H9 (cell line): Measurements from ENCODE around the gene ARAP2. TPM values are rescaled to one million over a fixed set of nuclear protein-coding genes. Genes with fewer than 3 reads are reported as not detected.

Experiments
- DNase-seq: peaks from one replicate; pipeline ENCODE4 v3.0.0-alpha.2; 2017
- H2AFZ ChIP-seq: one replicate; pipeline ENCODE4 v1.6.1; 2013; ENCODE audit warnings: mild to moderate bottlenecking, low read length, control low read depth, moderate library complexity
- H2AK5ac ChIP-seq: 2 replicates; pipeline ENCODE4 v1.6.1; 2013; ENCODE audit warnings: low read length, control low read depth, mixed read lengths; ENCODE audit not compliant: insufficient read length
- H2BK120ac ChIP-seq: one replicate; pipeline ENCODE4 v1.6.1; 2013; ENCODE audit warnings: low read depth, mild to moderate bottlenecking, low read length, control low read depth, inconsistent platforms; ENCODE audit not compliant: poor library complexity, severe bottlenecking
- H2BK12ac ChIP-seq: 2 replicates; pipeline ENCODE4 v1.6.1; 2013; ENCODE audit warnings: low read length, control low read depth, mixed read lengths, low read depth; ENCODE audit not compliant: insufficient read length
- H2BK15ac ChIP-seq: 2 replicates; pipeline ENCODE4 v1.6.1; 2013; ENCODE audit warnings: low read depth, low read length, control low read depth
- H2BK20ac ChIP-seq: one replicate; pipeline ENCODE4 v1.6.1; 2013; ENCODE audit warnings: low read depth, mild to moderate bottlenecking, low read length, control low read depth, inconsistent platforms; ENCODE audit not compliant: poor library complexity, severe bottlenecking
- H2BK5ac ChIP-seq: 2 replicates; pipeline ENCODE4 v1.6.1; 2013; ENCODE audit warnings: low read length, control low read depth, mixed read lengths; ENCODE audit not compliant: insufficient read length
- H3K14ac ChIP-seq: 2 replicates; pipeline ENCODE4 v1.6.1; 2013; ENCODE audit warnings: low read length, control low read depth; ENCODE audit not compliant: insufficient read depth
- H3K18ac ChIP-seq: 2 replicates; pipeline ENCODE4 v1.6.1; 2013; ENCODE audit warnings: low read depth, mild to moderate bottlenecking, mixed read lengths, low read length, control low read depth; ENCODE audit not compliant: insufficient read length
- H3K23ac ChIP-seq: 2 replicates; pipeline ENCODE4 v1.6.1; 2013; ENCODE audit warnings: low read length, control low read depth, mixed read lengths, low read depth; ENCODE audit not compliant: insufficient read length
- H3K23me2 ChIP-seq: 2 replicates; pipeline ENCODE4 v1.6.1; 2013; ENCODE audit warnings: low read depth, mild to moderate bottlenecking, mixed read lengths, low read length, control low read depth; ENCODE audit not compliant: insufficient read length, poor library complexity, severe bottlenecking
- H3K27ac ChIP-seq: 2 replicates; pipeline ENCODE4 v1.5.1; 2013; ENCODE audit warnings: low read length, control low read depth, mixed read lengths, low read depth; ENCODE audit not compliant: insufficient read length
- H3K27me3 ChIP-seq: 2 replicates; pipeline ENCODE4 v1.6.1; 2013; ENCODE audit warnings: low read length, control low read depth, inconsistent platforms; ENCODE audit not compliant: insufficient read depth
- H3K4ac ChIP-seq: 2 replicates; pipeline ENCODE4 v1.6.1; 2013; ENCODE audit warnings: low read depth, mild to moderate bottlenecking, control low read depth, inconsistent platforms, low read length, moderate library complexity
- H3K4me1 ChIP-seq: 2 replicates; pipeline ENCODE4 v1.6.1; 2013; ENCODE audit warnings: low read length, control low read depth, inconsistent platforms; ENCODE audit not compliant: insufficient read depth
- H3K4me2 ChIP-seq: 2 replicates; pipeline ENCODE4 v1.6.1; 2013; ENCODE audit warnings: low read length, control low read depth, mixed read lengths; ENCODE audit not compliant: insufficient read length, insufficient read depth
- H3K56ac ChIP-seq: 2 replicates; pipeline ENCODE4 v1.6.1; 2013; ENCODE audit warnings: low read depth, mild to moderate bottlenecking, mixed read lengths, low read length, control low read depth; ENCODE audit not compliant: insufficient read length
- H3K79me1 ChIP-seq: 2 replicates; pipeline ENCODE4 v1.6.1; 2013; ENCODE audit warnings: low read depth, mild to moderate bottlenecking, moderate library complexity, low read length, control low read depth, inconsistent platforms; ENCODE audit not compliant: insufficient read depth, poor library complexity, severe bottlenecking
- H3K79me2 ChIP-seq: 2 replicates; pipeline ENCODE4 v1.6.1; 2013; ENCODE audit warnings: low read length, control low read depth, inconsistent platforms; ENCODE audit not compliant: insufficient read depth
- H3K9ac ChIP-seq: 2 replicates; pipeline ENCODE4 v1.6.1; 2013; ENCODE audit warnings: low read length, control low read depth, mixed read lengths; ENCODE audit not compliant: insufficient read length; ENCODE audit errors: extremely low read depth
- H3K9me3 ChIP-seq: one replicate; pipeline ENCODE4 v1.6.1; 2013; ENCODE audit warnings: low read depth, low read length, inconsistent platforms; ENCODE audit not compliant: control insufficient read depth
- H3T11ph ChIP-seq: one replicate; pipeline ENCODE4 v1.6.1; 2013; ENCODE audit warnings: mild to moderate bottlenecking, low read length, control low read depth, inconsistent platforms
- H4K20me1 ChIP-seq: one replicate; pipeline ENCODE4 v1.6.1; 2013; ENCODE audit not compliant: control insufficient read depth, insufficient read length, insufficient read depth
- H4K5ac ChIP-seq: 2 replicates; pipeline ENCODE4 v1.6.1; 2013; ENCODE audit warnings: low read depth, mild to moderate bottlenecking, mixed read lengths, low read length, control low read depth; ENCODE audit not compliant: insufficient read length
- H4K8ac ChIP-seq: replicated peaks from 2 replicates; pipeline ENCODE4 v1.6.1; 2013; ENCODE audit warnings: low read length, control low read depth, mixed read lengths, low read depth; ENCODE audit not compliant: insufficient read length
- H4K91ac ChIP-seq: 2 replicates; pipeline ENCODE4 v1.6.1; 2013; ENCODE audit warnings: low read depth, mild to moderate bottlenecking, moderate library complexity, mixed read lengths, low read length, control low read depth; ENCODE audit not compliant: insufficient read length
- H3K27ac Mint-ChIP-seq, 3 experiments: 2 replicates in 2 of 3; 3 replicates in 1 of 3; pipeline ENCODE4 v1.8.0; 2020 to 2021; ENCODE audit warnings: mixed read lengths in 3 of 3, mild to moderate bottlenecking in 1 of 3, moderate library complexity in 1 of 3
- H3K27me3 Mint-ChIP-seq: 2 replicates; pipeline ENCODE4 v1.8.0; 2021; ENCODE audit warnings: low read depth, mild to moderate bottlenecking, moderate library complexity, mixed read lengths
- H3K36me3 Mint-ChIP-seq, 3 experiments: 2 replicates in 2 of 3; 3 replicates in 1 of 3; pipeline ENCODE4 v1.8.0; 2020 to 2021; ENCODE audit warnings: low read depth in 3 of 3, mixed read lengths in 3 of 3; ENCODE audit not compliant: insufficient read depth in 1 of 3
- H3K4me1 Mint-ChIP-seq, 2 experiments: 2 replicates each; pipeline ENCODE4 v1.8.0; 2020; ENCODE audit warnings: mixed read lengths in 2 of 2
- H3K4me3 Mint-ChIP-seq, 2 experiments: 2 replicates in 1 of 2; 3 replicates in 1 of 2; pipeline ENCODE4 v1.8.0; 2020 to 2021; ENCODE audit warnings: mild to moderate bottlenecking in 2 of 2, mixed read lengths in 2 of 2, moderate library complexity in 1 of 2
- H3K9me3 Mint-ChIP-seq, 2 experiments: 2 replicates in 1 of 2; 3 replicates in 1 of 2; pipeline ENCODE4 v1.8.0; 2020; ENCODE audit warnings: mild to moderate bottlenecking in 2 of 2, mixed read lengths in 2 of 2, moderate library complexity in 1 of 2
- total RNA-seq: library from RNA; stranded (reverse); gene quantifications from 2 replicates; pipeline ENCODE4 v1.2.1, GENCODE V29; 2021
- TF ChIP-seq, protein P1 (sequence below): fragments of 200-600 bp; sonication (generic); conservative IDR thresholded peaks from 3 replicates; pipeline ENCODE4 v1.8.0; 2021; ENCODE audit warnings: antibody characterized with exemption, mild to moderate bottlenecking

The ARAP2 gene
- total RNA-seq, 1 experiment from 2014 or later, result 6.3 TPM

- H3K14ac ChIP-seq, result no peak overlapping the region
- H2AK5ac ChIP-seq, result no peak overlapping the region
- no peaks in the 10 kb centered on the region for H3K27me3 ChIP-seq
- H3K9me3 ChIP-seq, result no peaks in the 10 kb centered on the region
- Mint-ChIP-seq H3K27me3 (no peaks in the 10 kb centered on the region; the same call in 1 of the 2 replicates), H3K27ac (no peak overlapping the region), H3K36me3 (no peaks in the 10 kb centered on the region; a peak in 1 of 7 replicates), H3K4me3 (no peak overlapping the region), H3K4me1 (no peaks in the 10 kb centered on the region; a peak in 1 of 4 replicates), H3K9me3 (peaks cover 0 to 2% of the 10 kb centered on the region in 2 experiments; a peak in 2 of 5 replicates)
- H4K20me1 ChIP-seq, result no peaks in the 10 kb centered on the region
- H3K27ac ChIP-seq, result no peak overlapping the region
- TF ChIP-seq, protein P1, sequence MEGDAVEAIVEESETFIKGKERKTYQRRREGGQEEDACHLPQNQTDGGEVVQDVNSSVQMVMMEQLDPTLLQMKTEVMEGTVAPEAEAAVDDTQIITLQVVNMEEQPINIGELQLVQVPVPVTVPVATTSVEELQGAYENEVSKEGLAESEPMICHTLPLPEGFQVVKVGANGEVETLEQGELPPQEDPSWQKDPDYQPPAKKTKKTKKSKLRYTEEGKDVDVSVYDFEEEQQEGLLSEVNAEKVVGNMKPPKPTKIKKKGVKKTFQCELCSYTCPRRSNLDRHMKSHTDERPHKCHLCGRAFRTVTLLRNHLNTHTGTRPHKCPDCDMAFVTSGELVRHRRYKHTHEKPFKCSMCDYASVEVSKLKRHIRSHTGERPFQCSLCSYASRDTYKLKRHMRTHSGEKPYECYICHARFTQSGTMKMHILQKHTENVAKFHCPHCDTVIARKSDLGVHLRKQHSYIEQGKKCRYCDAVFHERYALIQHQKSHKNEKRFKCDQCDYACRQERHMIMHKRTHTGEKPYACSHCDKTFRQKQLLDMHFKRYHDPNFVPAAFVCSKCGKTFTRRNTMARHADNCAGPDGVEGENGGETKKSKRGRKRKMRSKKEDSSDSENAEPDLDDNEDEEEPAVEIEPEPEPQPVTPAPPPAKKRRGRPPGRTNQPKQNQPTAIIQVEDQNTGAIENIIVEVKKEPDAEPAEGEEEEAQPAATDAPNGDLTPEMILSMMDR, result no peak
- H3K4me1 ChIP-seq, result no peaks in the 10 kb centered on the region
- H4K8ac ChIP-seq, result no peak overlapping the region
- no peak overlapping the region for H4K5ac ChIP-seq
- no peak overlapping the region for H3K4me2 ChIP-seq
- no peak overlapping the region for H3K4ac ChIP-seq
- H2BK20ac ChIP-seq, result no peak overlapping the region
- H3K23ac ChIP-seq, result no peak overlapping the region
- no peak for DNase-seq
- no peak overlapping the region for H2BK12ac ChIP-seq
- no peak overlapping the region for H2BK15ac ChIP-seq
- H3K9ac ChIP-seq, result no peak overlapping the region
- H3K23me2 ChIP-seq, result no peaks in the 10 kb centered on the region
- no peak overlapping the region for H4K91ac ChIP-seq
- H3K18ac ChIP-seq, result no peak overlapping the region
- H3K79me2 ChIP-seq, result no peaks in the 10 kb centered on the region
- no peak overlapping the region for H3T11ph ChIP-seq
- H2BK5ac ChIP-seq, result no peak overlapping the region
- H2BK120ac ChIP-seq, result no peak overlapping the region
- H3K56ac ChIP-seq, result no peak overlapping the region
- no peak overlapping the region for H2AFZ ChIP-seq
- no peaks in the 10 kb centered on the region for H3K79me1 ChIP-seq
Observed at GRCh38 chr4:36037127-36037526, 207.2 kb downstream of the ARAP2 start.
